ENCODE measurements around the gene GREB1L.

GREB1L gene

GRCh38 chr18:21534327-21534726 is 292.3 kb downstream of the GREB1L start:
- TF ChIP-seq CTCF (IDR thresholded peaks at IDR 0.05; ENCODE audit: low read depth, low read length), result no peak
- peak in 1 of 2 donors; percentile 9 for DNase-seq (ENCODE audit: low read depth in 2 of 2)
- H3K4me3 ChIP-seq (replicated peaks in 1 of 2; ENCODE audit: low read depth in 2 of 2, low read length in 2 of 2), result no peak overlapping the region

GRCh38 chr18:21538230-21538629 is 296.2 kb downstream of the GREB1L start:
- no peak for TF ChIP-seq CTCF (IDR thresholded peaks at IDR 0.05; ENCODE audit: low read depth, low read length)
- no peak for DNase-seq (ENCODE audit: low read depth in 2 of 2)
- no peak overlapping the region for H3K4me3 ChIP-seq (replicated peaks in 1 of 2; ENCODE audit: low read depth in 2 of 2, low read length in 2 of 2)

- H3K4me3 ChIP-seq (replicated peaks in 1 of 2; ENCODE audit: low read depth in 2 of 2, low read length in 2 of 2), result no peak overlapping the region
- no peak for TF ChIP-seq CTCF (IDR thresholded peaks at IDR 0.05; ENCODE audit: low read depth, low read length)
- no peak for DNase-seq (ENCODE audit: low read depth in 2 of 2)
These were observed 304.4 kb downstream of the GREB1L start for GRCh38 chr18:21546423-21546822.

GRCh38 chr18:21548647-21549046 is 306.6 kb downstream of the GREB1L start:
- H3K4me3 ChIP-seq (replicated peaks in 1 of 2; ENCODE audit: low read depth in 2 of 2, low read length in 2 of 2), result no peak overlapping the region
- TF ChIP-seq CTCF (IDR thresholded peaks at IDR 0.05; ENCODE audit: low read depth, low read length), result no peak
- no peak for DNase-seq (ENCODE audit: low read depth in 2 of 2)

- no peak overlapping the region for H3K4me3 ChIP-seq (replicated peaks in 1 of 2; ENCODE audit: low read depth in 2 of 2, low read length in 2 of 2)
- no peak for DNase-seq (ENCODE audit: low read depth in 2 of 2)
- TF ChIP-seq CTCF (IDR thresholded peaks at IDR 0.05; ENCODE audit: low read depth, low read length), result no peak
These were observed 308.5 kb downstream of the GREB1L start for GRCh38 chr18:21550510-21550970.

- peak in 1 of 2 donors; percentile 16 for DNase-seq (ENCODE audit: low read depth in 2 of 2)
- no peak overlapping the region for H3K4me3 ChIP-seq (replicated peaks in 1 of 2; ENCODE audit: low read depth in 2 of 2, low read length in 2 of 2)
- no peak for TF ChIP-seq CTCF (IDR thresholded peaks at IDR 0.05; ENCODE audit: low read depth, low read length)
These were observed 315.7 kb downstream of the GREB1L start for GRCh38 chr18:21557607-21558253.

GRCh38 chr18:21559195-21559594 is 317.2 kb downstream of the GREB1L start:
- no peak for DNase-seq (ENCODE audit: low read depth in 2 of 2)
- no peak overlapping the region for H3K4me3 ChIP-seq (replicated peaks in 1 of 2; ENCODE audit: low read depth in 2 of 2, low read length in 2 of 2)
- TF ChIP-seq CTCF (IDR thresholded peaks at IDR 0.05; ENCODE audit: low read depth, low read length), result no peak
